GM19025 (cell line): Measurements from ENCODE around the gene AGRN.
"Not testable (repeated sequence)": the region's sequence is repeated elsewhere in the genome, so short reads cannot be mapped to it uniquely, and the experiment has no call there.

Experiments
- ATAC-seq: cut with Tn5 transposase; IDR thresholded peaks from one replicate; pipeline ENCODE4 v1.9.1; 2021; ENCODE audit warnings: mild to moderate bottlenecking, low read depth, moderate library complexity; ENCODE audit not compliant: unreplicated experiment

The AGRN gene

GRCh38 chr1:1074631-1075147, 54.8 kb downstream of the AGRN start:
- ATAC-seq, result no peak

- no peak for ATAC-seq
Measured at GRCh38 chr1:1075148-1075935, 55.4 kb downstream of the AGRN start.

GRCh38 chr1:1077396-1077795, 57.5 kb downstream of the AGRN start:
- ATAC-seq, result not testable (repeated sequence)

- no peak for ATAC-seq
Measured at GRCh38 chr1:1079408-1080121, 59.6 kb downstream of the AGRN start.

- ATAC-seq, result no peak
Measured at GRCh38 chr1:1080122-1080757, 60.3 kb downstream of the AGRN start.

GRCh38 chr1:1080951-1081310, 61.0 kb downstream of the AGRN start:
- ATAC-seq, result no peak

- no peak for ATAC-seq
Measured at GRCh38 chr1:1081311-1082238, 61.7 kb downstream of the AGRN start.

GRCh38 chr1:1082239-1082775, 62.4 kb downstream of the AGRN start:
- no peak for ATAC-seq

- ATAC-seq, result no peak
Measured at GRCh38 chr1:1082776-1083415, 63.0 kb downstream of the AGRN start.

- ATAC-seq, result no peak
Measured at GRCh38 chr1:1083416-1084371, 63.8 kb downstream of the AGRN start.

GRCh38 chr1:1084372-1085170, 64.7 kb downstream of the AGRN start:
- ATAC-seq, result no peak

GRCh38 chr1:1085171-1085841, 65.4 kb downstream of the AGRN start:
- no peak for ATAC-seq

- ATAC-seq, result no peak
Measured at GRCh38 chr1:1085911-1086841, 66.3 kb downstream of the AGRN start.

GRCh38 chr1:1086911-1087341, 67.0 kb downstream of the AGRN start:
- ATAC-seq, result no peak

- ATAC-seq, result no peak
Measured at GRCh38 chr1:1087351-1088028, 67.6 kb downstream of the AGRN start.
